Muscle of arm (tissue), 12 donors: ENCODE measurements around the gene EML6. TPM values are rescaled to one million over a fixed set of nuclear protein-coding genes. Genes with fewer than 3 reads are reported as not detected.
"Not testable (repeated sequence)": the region's sequence is repeated elsewhere in the genome, so short reads cannot be mapped to it uniquely, and the experiment has no call there.

Experiments
- DNase-seq: peaks from one replicate; pipeline ENCODE4 v3.0.0-alpha.2; 2013
- polyA plus RNA-seq, 12 donors: library from polyadenylated mRNA; unstranded; fragments of 120-200 nt; gene quantifications; one replicate each; pipeline ENCODE4 v1.2.1, GENCODE V29; 2013; ENCODE audit not compliant: insufficient read length in 12 of 12

Gene EML6
- polyA plus RNA-seq, 12 donors: 7.3 to 52.3 (median 28.1) TPM; not detected in 1

GRCh38 chr2:54964816-54965215, 241.4 kb downstream of the EML6 start:
- no peak for DNase-seq

- DNase-seq: no peak
Observed at GRCh38 chr2:54965425-54965824, 242.0 kb downstream of the EML6 start.

GRCh38 chr2:54966165-54966832, 242.8 kb downstream of the EML6 start:
- no peak for DNase-seq

GRCh38 chr2:54966837-54967236, 243.4 kb downstream of the EML6 start:
- no peak for DNase-seq

- no peak for DNase-seq
Observed at GRCh38 chr2:54967269-54967668, 243.8 kb downstream of the EML6 start.

GRCh38 chr2:54967759-54968365, 244.4 kb downstream of the EML6 start:
- DNase-seq: no peak

GRCh38 chr2:54968561-54969218, 245.2 kb downstream of the EML6 start:
- no peak for DNase-seq

- DNase-seq: no peak
Observed at GRCh38 chr2:54969295-54969939, 246.0 kb downstream of the EML6 start.

- DNase-seq: no peak
Observed at GRCh38 chr2:54969940-54970338, 246.5 kb downstream of the EML6 start.

GRCh38 chr2:54975175-54975574, 251.7 kb downstream of the EML6 start:
- no peak for DNase-seq

GRCh38 chr2:54975598-54976492, 252.4 kb downstream of the EML6 start:
- DNase-seq: no peak

- no peak for DNase-seq
Observed at GRCh38 chr2:54977149-54977548, 253.7 kb downstream of the EML6 start.

GRCh38 chr2:54979321-54980044, 256.0 kb downstream of the EML6 start:
- no peak for DNase-seq

GRCh38 chr2:54981385-54981784, 257.9 kb downstream of the EML6 start:
- DNase-seq: no peak

GRCh38 chr2:54983345-54984220, 260.1 kb downstream of the EML6 start:
- no peak for DNase-seq

- no peak for DNase-seq
Observed at GRCh38 chr2:54984476-54984875, 261.0 kb downstream of the EML6 start.

GRCh38 chr2:54986264-54986663, 262.8 kb downstream of the EML6 start:
- no peak for DNase-seq

GRCh38 chr2:54988612-54989011, 265.1 kb downstream of the EML6 start:
- no peak for DNase-seq

- not testable (repeated sequence) for DNase-seq
Observed at GRCh38 chr2:54990694-54991093, 267.2 kb downstream of the EML6 start.

GRCh38 chr2:54995553-54995952, 272.1 kb downstream of the EML6 start:
- no peak for DNase-seq
